Spleen (tissue), 7 donors: ENCODE results near the gene UNC5CL.

ENCODE experiments used
- POLR2AphosphoS5 ChIP-seq, 3 donors: sonication (generic); formaldehyde crosslinking; IDR thresholded peaks; one replicate each; pipeline ENCODE4 v1.5.1; 2017; ENCODE audit warnings: antibody characterized with exemption in 3 of 3
- TF ChIP-seq, protein P1 (sequence below), 11 experiments: fragments of 200-600 bp in 7 of 11; fragments of 450-650 bp in 4 of 11; sonication (generic) in 4 of 11; IDR thresholded peaks in 8 of 11; conservative IDR thresholded peaks in 3 of 11; 1 replicate in 7 of 11; 2 replicates in 4 of 11; pipeline versions ENCODE4 v1.4.0 to v1.8.0; 2016 to 2021; ENCODE audit warnings: antibody characterized with exemption in 11 of 11, inconsistent platforms in 4 of 11, mild to moderate bottlenecking in 1 of 11
- donor health status: DM: no; HTN: no; CAD: no; lungs with moderate emphysema.
- donor health status: DM: no; HTN: no; CAD: no.
- donor health status: DM: no; HTN: no; CAD: no.

GRCh38 chr6:41061196-41061726 is 22.2 kb upstream of the UNC5CL start:
- peak in 1 of 3 donors; percentile 33 for TF ChIP-seq POLR2AphosphoS5 (IDR thresholded peaks at IDR 0.05)
- TF ChIP-seq, protein P1, sequence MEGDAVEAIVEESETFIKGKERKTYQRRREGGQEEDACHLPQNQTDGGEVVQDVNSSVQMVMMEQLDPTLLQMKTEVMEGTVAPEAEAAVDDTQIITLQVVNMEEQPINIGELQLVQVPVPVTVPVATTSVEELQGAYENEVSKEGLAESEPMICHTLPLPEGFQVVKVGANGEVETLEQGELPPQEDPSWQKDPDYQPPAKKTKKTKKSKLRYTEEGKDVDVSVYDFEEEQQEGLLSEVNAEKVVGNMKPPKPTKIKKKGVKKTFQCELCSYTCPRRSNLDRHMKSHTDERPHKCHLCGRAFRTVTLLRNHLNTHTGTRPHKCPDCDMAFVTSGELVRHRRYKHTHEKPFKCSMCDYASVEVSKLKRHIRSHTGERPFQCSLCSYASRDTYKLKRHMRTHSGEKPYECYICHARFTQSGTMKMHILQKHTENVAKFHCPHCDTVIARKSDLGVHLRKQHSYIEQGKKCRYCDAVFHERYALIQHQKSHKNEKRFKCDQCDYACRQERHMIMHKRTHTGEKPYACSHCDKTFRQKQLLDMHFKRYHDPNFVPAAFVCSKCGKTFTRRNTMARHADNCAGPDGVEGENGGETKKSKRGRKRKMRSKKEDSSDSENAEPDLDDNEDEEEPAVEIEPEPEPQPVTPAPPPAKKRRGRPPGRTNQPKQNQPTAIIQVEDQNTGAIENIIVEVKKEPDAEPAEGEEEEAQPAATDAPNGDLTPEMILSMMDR (IDR thresholded peaks at IDR 0.05 in 8 of 11, conservative IDR thresholded peaks at IDR 0.05 in 3 of 11), result no peak
